ENCODE results near the gene ACO1.
A peak's percentile ranks its signal among the peaks of the same experiment; 100 is the strongest.

ACO1 gene

DNA sequence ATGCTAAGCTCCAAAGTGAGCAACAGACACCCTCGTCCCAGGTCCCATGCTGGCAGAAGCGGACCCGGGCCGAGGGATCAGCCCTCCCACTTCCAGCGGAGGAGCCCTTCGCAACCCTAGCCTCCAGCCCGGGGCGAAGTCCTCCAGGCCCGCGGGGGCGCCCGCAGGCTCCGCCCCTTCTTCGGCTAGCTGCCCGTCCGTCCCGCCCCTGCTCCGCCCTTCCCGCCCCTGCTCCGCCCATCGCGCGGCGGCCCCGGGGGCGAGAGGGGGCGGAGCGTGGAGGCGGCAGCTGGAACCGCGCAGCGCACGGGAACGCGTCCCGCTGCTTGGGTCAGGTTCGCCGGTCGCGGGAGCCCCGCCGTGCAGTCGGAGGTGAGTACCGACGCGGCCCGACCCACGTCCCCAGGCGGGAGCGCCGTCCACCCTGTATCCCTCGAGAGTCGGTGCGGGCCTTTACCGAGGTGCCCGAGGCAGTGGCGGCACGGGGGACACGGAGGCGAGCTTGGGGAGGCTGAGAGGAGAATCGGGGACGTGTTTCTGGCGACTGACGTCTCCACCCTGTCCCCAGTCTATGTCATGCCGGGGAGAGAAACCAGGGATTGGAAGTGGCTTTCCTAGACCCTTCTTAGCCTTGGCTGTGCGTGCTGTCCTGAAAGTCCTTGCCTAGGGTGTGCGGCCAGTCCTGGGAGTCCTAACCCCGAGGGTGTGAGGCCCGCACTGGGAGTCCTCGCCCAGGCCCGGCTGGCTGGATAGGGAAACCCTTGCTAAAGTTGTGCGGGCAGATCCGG is at the start of gene ACO1:
TSS of gene ACO1 (plus strand) at position 280 of the 788 bp plus-strand sequence. CDS start 20,864 bp downstream, outside the sequence.
- Histone ChIP-seq H3K9me3 (ENCODE audit: control insufficient read depth, insufficient read depth, low read depth, low read length) (no peaks in the 10 kb centered on the region), H3K4me1 (ENCODE audit: control insufficient read depth, insufficient read depth, low read length) (no peaks in the 10 kb centered on the region), H3K36me3 (ENCODE audit: control insufficient read depth in 2 of 2, insufficient read depth in 1 of 2, low read length in 2 of 2) (peaks cover 0 to 6% of the 10 kb centered on the region in 2 experiments; a peak in 1 of 3 replicates), H3K4me3 (ENCODE audit: low read depth, low read length) (peak within 1 kb of the TSS; percentile 92), H3K27ac (ENCODE audit: extremely low read depth, low read depth, low read length) (peak within 1 kb of the TSS; percentile 41; the same call in 1 of the 2 replicates)
- POLR2A ChIA-PET = interaction anchor here (0.5 to 2.3 kb wide), 15 partner anchors 10 to 905 kb away, joined by 3 to 31 read pairs (median 5); partner anchors contain the start of genes DNAJA1, RIGI, SMIM27 and TOPORS
- CTCF ChIA-PET = interaction anchor here (0.6 to 8.9 kb wide), 11 partner anchors 10 to 364 kb away, joined by 3 to 98 read pairs (median 4); partner anchors contain the start of gene RIGI
- TF ChIP-seq ZNF76 (tag by site-specific recombination; IDR thresholded peaks at IDR 0.05; ENCODE audit: borderline replicate concordance, low read depth) = no peak
- TF ChIP-seq ZNF510 (tag by site-specific recombination; IDR thresholded peaks at IDR 0.05; ENCODE audit: insufficient replicate concordance) = no peak
- no peak for TF ChIP-seq BCL11A (tag by site-specific recombination; IDR thresholded peaks at IDR 0.05; ENCODE audit: low read depth)
- TF ChIP-seq, protein P1, sequence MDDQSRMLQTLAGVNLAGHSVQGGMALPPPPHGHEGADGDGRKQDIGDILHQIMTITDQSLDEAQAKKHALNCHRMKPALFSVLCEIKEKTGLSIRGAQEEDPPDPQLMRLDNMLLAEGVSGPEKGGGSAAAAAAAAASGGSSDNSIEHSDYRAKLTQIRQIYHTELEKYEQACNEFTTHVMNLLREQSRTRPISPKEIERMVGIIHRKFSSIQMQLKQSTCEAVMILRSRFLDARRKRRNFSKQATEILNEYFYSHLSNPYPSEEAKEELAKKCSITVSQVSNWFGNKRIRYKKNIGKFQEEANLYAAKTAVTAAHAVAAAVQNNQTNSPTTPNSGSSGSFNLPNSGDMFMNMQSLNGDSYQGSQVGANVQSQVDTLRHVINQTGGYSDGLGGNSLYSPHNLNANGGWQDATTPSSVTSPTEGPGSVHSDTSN (CRISPR knock-in tag; IDR thresholded peaks at IDR 0.05) = 0 out of 2 replicates have a peak, but pooled peaks have one; percentile 36
- TF ChIP-seq, protein P2, sequence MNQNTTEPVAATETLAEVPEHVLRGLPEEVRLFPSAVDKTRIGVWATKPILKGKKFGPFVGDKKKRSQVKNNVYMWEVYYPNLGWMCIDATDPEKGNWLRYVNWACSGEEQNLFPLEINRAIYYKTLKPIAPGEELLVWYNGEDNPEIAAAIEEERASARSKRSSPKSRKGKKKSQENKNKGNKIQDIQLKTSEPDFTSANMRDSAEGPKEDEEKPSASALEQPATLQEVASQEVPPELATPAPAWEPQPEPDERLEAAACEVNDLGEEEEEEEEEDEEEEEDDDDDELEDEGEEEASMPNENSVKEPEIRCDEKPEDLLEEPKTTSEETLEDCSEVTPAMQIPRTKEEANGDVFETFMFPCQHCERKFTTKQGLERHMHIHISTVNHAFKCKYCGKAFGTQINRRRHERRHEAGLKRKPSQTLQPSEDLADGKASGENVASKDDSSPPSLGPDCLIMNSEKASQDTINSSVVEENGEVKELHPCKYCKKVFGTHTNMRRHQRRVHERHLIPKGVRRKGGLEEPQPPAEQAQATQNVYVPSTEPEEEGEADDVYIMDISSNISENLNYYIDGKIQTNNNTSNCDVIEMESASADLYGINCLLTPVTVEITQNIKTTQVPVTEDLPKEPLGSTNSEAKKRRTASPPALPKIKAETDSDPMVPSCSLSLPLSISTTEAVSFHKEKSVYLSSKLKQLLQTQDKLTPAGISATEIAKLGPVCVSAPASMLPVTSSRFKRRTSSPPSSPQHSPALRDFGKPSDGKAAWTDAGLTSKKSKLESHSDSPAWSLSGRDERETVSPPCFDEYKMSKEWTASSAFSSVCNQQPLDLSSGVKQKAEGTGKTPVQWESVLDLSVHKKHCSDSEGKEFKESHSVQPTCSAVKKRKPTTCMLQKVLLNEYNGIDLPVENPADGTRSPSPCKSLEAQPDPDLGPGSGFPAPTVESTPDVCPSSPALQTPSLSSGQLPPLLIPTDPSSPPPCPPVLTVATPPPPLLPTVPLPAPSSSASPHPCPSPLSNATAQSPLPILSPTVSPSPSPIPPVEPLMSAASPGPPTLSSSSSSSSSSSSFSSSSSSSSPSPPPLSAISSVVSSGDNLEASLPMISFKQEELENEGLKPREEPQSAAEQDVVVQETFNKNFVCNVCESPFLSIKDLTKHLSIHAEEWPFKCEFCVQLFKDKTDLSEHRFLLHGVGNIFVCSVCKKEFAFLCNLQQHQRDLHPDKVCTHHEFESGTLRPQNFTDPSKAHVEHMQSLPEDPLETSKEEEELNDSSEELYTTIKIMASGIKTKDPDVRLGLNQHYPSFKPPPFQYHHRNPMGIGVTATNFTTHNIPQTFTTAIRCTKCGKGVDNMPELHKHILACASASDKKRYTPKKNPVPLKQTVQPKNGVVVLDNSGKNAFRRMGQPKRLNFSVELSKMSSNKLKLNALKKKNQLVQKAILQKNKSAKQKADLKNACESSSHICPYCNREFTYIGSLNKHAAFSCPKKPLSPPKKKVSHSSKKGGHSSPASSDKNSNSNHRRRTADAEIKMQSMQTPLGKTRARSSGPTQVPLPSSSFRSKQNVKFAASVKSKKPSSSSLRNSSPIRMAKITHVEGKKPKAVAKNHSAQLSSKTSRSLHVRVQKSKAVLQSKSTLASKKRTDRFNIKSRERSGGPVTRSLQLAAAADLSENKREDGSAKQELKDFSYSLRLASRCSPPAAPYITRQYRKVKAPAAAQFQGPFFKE (tag by site-specific recombination; IDR thresholded peaks at IDR 0.05; ENCODE audit: borderline replicate concordance) = no peak
- TF ChIP-seq, protein P3, sequence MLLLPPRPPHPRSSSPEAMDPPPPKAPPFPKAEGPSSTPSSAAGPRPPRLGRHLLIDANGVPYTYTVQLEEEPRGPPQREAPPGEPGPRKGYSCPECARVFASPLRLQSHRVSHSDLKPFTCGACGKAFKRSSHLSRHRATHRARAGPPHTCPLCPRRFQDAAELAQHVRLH (tag by site-specific recombination; IDR thresholded peaks at IDR 0.05) = no peak
- TF ChIP-seq, protein P4, sequence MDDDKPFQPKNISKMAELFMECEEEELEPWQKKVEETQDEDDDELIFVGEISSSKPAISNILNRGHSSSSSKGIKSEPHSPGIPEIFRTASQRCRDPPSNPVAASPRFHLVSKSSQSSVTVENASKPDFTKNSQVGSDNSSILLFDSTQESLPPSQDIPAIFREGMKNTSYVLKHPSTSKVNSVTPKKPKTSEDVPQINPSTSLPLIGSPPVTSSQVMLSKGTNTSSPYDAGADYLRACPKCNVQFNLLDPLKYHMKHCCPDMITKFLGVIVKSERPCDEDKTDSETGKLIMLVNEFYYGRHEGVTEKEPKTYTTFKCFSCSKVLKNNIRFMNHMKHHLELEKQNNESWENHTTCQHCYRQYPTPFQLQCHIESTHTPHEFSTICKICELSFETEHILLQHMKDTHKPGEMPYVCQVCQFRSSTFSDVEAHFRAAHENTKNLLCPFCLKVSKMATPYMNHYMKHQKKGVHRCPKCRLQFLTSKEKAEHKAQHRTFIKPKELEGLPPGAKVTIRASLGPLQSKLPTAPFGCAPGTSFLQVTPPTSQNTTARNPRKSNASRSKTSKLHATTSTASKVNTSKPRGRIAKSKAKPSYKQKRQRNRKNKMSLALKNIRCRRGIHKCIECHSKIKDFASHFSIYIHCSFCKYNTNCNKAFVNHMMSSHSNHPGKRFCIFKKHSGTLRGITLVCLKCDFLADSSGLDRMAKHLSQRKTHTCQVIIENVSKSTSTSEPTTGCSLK (tag by site-specific recombination; IDR thresholded peaks at IDR 0.05) = no peak
- TF ChIP-seq GLIS1 (tag by site-specific recombination; IDR thresholded peaks at IDR 0.05) = peak; percentile 16; the same call in 1 of the 2 replicates
- TF ChIP-seq, protein P5, sequence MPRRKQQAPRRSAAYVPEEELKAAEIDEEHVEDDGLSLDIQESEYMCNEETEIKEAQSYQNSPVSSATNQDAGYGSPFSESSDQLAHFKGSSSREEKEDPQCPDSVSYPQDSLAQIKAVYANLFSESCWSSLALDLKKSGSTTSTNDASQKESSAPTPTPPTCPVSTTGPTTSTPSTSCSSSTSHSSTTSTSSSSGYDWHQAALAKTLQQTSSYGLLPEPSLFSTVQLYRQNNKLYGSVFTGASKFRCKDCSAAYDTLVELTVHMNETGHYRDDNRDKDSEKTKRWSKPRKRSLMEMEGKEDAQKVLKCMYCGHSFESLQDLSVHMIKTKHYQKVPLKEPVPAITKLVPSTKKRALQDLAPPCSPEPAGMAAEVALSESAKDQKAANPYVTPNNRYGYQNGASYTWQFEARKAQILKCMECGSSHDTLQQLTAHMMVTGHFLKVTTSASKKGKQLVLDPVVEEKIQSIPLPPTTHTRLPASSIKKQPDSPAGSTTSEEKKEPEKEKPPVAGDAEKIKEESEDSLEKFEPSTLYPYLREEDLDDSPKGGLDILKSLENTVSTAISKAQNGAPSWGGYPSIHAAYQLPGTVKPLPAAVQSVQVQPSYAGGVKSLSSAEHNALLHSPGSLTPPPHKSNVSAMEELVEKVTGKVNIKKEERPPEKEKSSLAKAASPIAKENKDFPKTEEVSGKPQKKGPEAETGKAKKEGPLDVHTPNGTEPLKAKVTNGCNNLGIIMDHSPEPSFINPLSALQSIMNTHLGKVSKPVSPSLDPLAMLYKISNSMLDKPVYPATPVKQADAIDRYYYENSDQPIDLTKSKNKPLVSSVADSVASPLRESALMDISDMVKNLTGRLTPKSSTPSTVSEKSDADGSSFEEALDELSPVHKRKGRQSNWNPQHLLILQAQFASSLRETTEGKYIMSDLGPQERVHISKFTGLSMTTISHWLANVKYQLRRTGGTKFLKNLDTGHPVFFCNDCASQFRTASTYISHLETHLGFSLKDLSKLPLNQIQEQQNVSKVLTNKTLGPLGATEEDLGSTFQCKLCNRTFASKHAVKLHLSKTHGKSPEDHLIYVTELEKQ (tag by site-specific recombination; IDR thresholded peaks at IDR 0.05; ENCODE audit: borderline replicate concordance) = no peak
- TF ChIP-seq ZNF555 (tag by site-specific recombination; conservative IDR thresholded peaks at IDR 0.05) = no peak
- no peak for TF ChIP-seq ZNF785 (tag by site-specific recombination; IDR thresholded peaks at IDR 0.05)
- TF ChIP-seq ZNF585B (tag by site-specific recombination; IDR thresholded peaks at IDR 0.05) = no peak
- TF ChIP-seq ZNF16 (tag by site-specific recombination; IDR thresholded peaks at IDR 0.05; ENCODE audit: low read depth) = no peak
- TF ChIP-seq, protein P6, sequence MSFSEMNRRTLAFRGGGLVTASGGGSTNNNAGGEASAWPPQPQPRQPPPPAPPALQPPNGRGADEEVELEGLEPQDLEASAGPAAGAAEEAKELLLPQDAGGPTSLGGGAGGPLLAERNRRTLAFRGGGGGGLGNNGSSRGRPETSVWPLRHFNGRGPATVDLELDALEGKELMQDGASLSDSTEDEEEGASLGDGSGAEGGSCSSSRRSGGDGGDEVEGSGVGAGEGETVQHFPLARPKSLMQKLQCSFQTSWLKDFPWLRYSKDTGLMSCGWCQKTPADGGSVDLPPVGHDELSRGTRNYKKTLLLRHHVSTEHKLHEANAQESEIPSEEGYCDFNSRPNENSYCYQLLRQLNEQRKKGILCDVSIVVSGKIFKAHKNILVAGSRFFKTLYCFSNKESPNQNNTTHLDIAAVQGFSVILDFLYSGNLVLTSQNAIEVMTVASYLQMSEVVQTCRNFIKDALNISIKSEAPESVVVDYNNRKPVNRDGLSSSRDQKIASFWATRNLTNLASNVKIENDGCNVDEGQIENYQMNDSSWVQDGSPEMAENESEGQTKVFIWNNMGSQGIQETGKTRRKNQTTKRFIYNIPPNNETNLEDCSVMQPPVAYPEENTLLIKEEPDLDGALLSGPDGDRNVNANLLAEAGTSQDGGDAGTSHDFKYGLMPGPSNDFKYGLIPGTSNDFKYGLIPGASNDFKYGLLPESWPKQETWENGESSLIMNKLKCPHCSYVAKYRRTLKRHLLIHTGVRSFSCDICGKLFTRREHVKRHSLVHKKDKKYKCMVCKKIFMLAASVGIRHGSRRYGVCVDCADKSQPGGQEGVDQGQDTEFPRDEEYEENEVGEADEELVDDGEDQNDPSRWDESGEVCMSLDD (tag by site-specific recombination; IDR thresholded peaks at IDR 0.05) = 0 out of 2 replicates have a peak, but pooled peaks have one; percentile 17
- no peak for TF ChIP-seq ZNF701 (tag by site-specific recombination; IDR thresholded peaks at IDR 0.05)
- no peak for TF ChIP-seq ZNF266 (tag by site-specific recombination; IDR thresholded peaks at IDR 0.05; ENCODE audit: low read depth)
- no peak for TF ChIP-seq ZNF404 (tag by site-specific recombination; IDR thresholded peaks at IDR 0.05)
- TF ChIP-seq ZNF426 (tag by site-specific recombination; IDR thresholded peaks at IDR 0.05) = no peak
- TF ChIP-seq SALL2 (tag by site-specific recombination; IDR thresholded peaks at IDR 0.05; ENCODE audit: borderline replicate concordance) = no peak
